Activated T-helper 1 cell treated with anti-CD3 and anti-CD28 coated beads, Interleukin-12 subunit alpha, Interleukin-12 subunit beta, Interleukin-2, Interleukin-4 antibody, amounts not matched to agents 30 ng/mL and 10 ng/mL and 1 ng/mL, durations not matched to agents 14 hours and 24 hours and 36 hours (primary cell): ENCODE measurements around the gene CYP17A1. TPM values are rescaled to one million over a fixed set of nuclear protein-coding genes. Genes with fewer than 3 reads are reported as not detected.

Source experiments
- DNase-seq: peaks from one replicate; pipeline ENCODE4 v3.0.0; 2021; ENCODE audit warnings: low spot score
- H3K27ac Mint-ChIP-seq: one replicate; pipeline ENCODE4 v1.8.0; 2021; ENCODE audit warnings: mild to moderate bottlenecking, mixed read lengths
- H3K27me3 Mint-ChIP-seq: one replicate; pipeline ENCODE4 v1.8.0; 2022; ENCODE audit warnings: mild to moderate bottlenecking, moderate library complexity, mixed read lengths; ENCODE audit not compliant: insufficient read depth
- H3K36me3 Mint-ChIP-seq: one replicate; pipeline ENCODE4 v1.8.0; 2021; ENCODE audit warnings: low read depth, mixed read lengths
- H3K4me1 Mint-ChIP-seq: one replicate; pipeline ENCODE4 v1.8.0; 2021; ENCODE audit warnings: low read depth, mixed read lengths
- H3K4me3 Mint-ChIP-seq: one replicate; pipeline ENCODE4 v1.8.0; 2021; ENCODE audit warnings: mild to moderate bottlenecking, moderate library complexity, mixed read lengths
- H3K9me3 Mint-ChIP-seq: one replicate; pipeline ENCODE4 v1.8.0; 2021; ENCODE audit warnings: mixed read lengths
- intact Hi-C: fragments of 100-400 bp; cut with micrococcal nuclease; formaldehyde crosslinking; loops from one replicate; pipeline ENCODE4 v1.15.1; 2024
- total RNA-seq: library from RNA; stranded (reverse); gene quantifications from 2 replicates; pipeline ENCODE4 v1.2.3, GENCODE V29; 2022

Gene CYP17A1
- total RNA-seq, 1 donor from 2014 or later: not detected

DNA sequence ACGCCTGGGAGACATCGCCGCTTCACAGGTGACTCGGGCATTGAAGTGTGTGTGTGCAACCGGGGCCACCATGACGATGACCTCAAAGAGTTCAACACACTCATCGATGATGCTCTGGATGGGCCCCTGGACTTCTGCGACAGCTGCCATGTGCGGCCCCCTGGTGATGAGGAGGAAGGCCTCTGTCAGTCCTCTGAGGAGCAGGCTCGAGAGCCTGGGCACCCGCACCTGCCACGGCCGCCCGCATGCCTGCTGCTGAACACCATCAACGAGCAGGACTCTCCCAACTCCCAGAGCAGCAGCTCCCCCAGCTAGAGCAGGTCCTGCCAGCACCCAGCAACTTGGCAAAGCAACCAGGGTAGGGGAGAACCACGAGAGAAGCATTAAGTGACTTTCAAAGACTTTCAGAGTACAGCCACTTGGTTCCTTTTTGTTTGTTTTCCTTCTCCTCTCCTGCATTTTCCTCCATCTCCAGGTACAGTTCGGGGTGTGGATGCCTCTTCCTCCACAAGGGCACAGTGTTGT lies 24.1 kb downstream of the CYP17A1 start:
- H3K4me3 Mint-ChIP-seq: no peak overlapping the region
- DNase-seq: no peak
- no peaks in the 10 kb centered on the region for H3K27me3 Mint-ChIP-seq
- H3K27ac Mint-ChIP-seq: peak overlapping the region; percentile 59
- intact Hi-C loops: no loop called here
- no peaks in the 10 kb centered on the region for H3K9me3 Mint-ChIP-seq
- peaks cover 32% of the 10 kb centered on the region for H3K4me1 Mint-ChIP-seq
- peaks cover 30% of the 10 kb centered on the region for H3K36me3 Mint-ChIP-seq

DNA sequence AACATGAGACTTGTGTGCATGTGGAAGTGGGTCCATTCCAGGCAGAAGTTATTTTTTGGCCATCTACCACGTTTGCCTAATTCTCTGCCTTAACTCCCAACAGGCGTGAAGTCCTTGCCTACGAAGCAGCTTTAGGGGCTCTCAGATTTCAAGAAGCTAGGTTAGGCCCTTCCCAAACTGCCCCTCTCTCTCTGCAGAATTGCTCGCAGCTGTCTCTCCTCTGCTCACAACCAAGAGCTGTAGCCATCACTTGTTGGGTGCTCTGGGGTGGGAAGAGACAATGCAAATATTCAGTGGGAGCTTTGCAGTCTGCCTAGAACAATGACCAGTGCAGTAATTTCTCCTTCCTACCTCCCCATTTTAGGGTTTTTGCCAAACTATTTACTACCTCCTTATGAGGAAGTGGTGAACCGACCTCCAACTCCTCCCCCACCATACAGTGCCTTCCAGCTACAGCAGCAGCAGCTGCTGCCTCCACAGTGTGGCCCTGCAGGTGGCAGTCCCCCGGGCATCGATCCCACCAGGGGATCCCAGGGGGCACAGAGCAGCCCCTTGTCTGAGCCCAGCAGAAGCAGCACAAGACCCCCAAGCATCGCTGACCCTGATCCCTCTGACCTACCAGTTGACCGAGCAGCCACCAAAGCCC lies 24.9 kb downstream of the CYP17A1 start:
- peak overlapping the region; percentile 40 for H3K4me3 Mint-ChIP-seq
- H3K27me3 Mint-ChIP-seq: no peaks in the 10 kb centered on the region
- intact Hi-C loops: no loop called here
- peaks cover 32% of the 10 kb centered on the region for H3K4me1 Mint-ChIP-seq
- peak overlapping the region; percentile 78 for H3K27ac Mint-ChIP-seq
- DNase-seq: peak; percentile 10
- no peaks in the 10 kb centered on the region for H3K9me3 Mint-ChIP-seq
- peaks cover 30% of the 10 kb centered on the region for H3K36me3 Mint-ChIP-seq

DNA sequence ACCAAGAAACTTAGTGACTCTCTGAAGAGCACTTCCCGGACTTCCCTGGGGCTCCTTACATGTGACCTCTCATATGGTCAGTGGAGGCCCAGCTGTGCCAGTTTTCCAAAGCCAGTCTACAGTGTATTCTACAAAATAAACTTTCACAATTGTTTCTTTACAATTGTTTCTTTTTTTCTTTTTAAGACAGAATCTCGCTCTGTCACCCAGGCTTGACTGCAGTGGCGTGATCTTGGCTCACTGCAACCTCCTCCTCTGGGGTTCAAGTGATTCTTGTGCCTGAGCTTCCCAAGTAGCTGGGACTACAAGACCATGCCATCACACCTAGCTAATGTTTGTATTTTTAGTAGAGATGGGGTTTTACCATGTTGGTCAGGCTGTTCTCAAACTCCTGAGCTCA lies 25.9 kb downstream of the CYP17A1 start:
- intact Hi-C loops: no loop called here
- H3K9me3 Mint-ChIP-seq: no peaks in the 10 kb centered on the region
- no peak for DNase-seq
- no peaks in the 10 kb centered on the region for H3K27me3 Mint-ChIP-seq
- H3K27ac Mint-ChIP-seq: no peak overlapping the region
- no peak overlapping the region for H3K4me3 Mint-ChIP-seq
- H3K4me1 Mint-ChIP-seq: peaks cover 31% of the 10 kb centered on the region
- peaks cover 33% of the 10 kb centered on the region for H3K36me3 Mint-ChIP-seq

DNA sequence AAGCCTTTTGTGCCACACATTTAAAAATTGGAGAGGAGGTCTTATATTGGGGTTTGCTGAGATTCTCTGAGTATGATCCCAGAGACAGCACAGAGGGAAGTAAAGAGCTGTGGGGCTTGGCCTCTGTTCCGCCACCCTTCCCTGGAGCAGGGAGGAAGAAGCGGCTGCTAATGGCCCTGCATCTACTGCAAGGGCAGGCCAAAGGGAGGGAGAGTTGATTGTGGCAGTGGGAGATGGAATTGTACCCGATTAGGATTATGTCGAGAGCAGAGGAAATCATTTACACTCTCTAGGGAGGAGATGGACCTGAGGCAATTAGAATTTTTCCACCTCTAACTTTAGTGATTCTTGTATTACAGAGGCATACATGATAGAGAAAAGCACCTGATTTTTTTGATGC lies 28.8 kb downstream of the CYP17A1 start:
- DNase-seq: no peak
- no peak overlapping the region for H3K4me3 Mint-ChIP-seq
- peaks cover 32% of the 10 kb centered on the region for H3K4me1 Mint-ChIP-seq
- peaks cover 5% of the 10 kb centered on the region for H3K9me3 Mint-ChIP-seq
- no peak overlapping the region for H3K27ac Mint-ChIP-seq
- H3K36me3 Mint-ChIP-seq: peaks cover 25% of the 10 kb centered on the region
- intact Hi-C loops: loop anchor here (5.0 kb wide), 1 partner anchor 41 kb away; no protein-coding TSS in a partner anchor
- H3K27me3 Mint-ChIP-seq: no peaks in the 10 kb centered on the region

DNA sequence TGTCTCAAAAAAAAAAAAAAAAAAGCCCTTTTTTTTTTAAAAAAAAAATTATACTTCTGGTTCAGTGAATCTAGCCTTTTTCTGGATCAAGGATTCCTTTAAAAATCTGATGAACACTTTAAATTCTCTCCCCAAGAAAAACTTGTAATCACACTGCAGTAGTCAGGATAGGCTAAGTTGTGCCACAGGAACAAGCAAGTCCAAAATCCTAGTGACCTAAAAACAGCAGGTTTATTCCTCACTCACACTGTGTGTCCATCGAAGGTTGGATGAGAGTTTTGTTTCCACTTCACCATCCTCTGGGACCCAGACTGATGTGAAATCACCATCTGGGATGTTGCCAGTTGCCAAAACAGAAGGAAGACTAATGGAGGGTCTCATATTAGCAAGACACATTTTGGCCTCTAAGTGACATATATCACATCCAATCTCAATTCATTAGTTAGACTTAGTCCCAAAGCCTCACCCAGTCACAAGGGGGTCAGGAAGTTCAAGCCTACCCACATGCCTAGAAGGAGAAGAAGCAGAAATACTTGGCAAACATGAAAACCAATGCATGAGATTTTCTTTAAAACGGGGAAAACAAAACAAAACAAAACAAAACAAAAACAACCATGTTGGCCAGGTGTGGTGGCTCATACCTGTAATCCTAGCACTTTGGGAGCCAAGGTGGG lies 32.7 kb downstream of the CYP17A1 start:
- Mint-ChIP-seq H3K4me3 (no peak overlapping the region), H3K27me3 (no peaks in the 10 kb centered on the region), H3K36me3 (peaks cover 21% of the 10 kb centered on the region), H3K9me3 (peaks cover 5% of the 10 kb centered on the region), H3K27ac (peak overlapping the region; percentile 80), H3K4me1 (peaks cover 42% of the 10 kb centered on the region)
- intact Hi-C loops: loop anchor here (5.0 kb wide), 2 partner anchors 37 to 302 kb away; partner anchors contain the start of genes ACTR1A and SUFU
- no peak for DNase-seq

DNA sequence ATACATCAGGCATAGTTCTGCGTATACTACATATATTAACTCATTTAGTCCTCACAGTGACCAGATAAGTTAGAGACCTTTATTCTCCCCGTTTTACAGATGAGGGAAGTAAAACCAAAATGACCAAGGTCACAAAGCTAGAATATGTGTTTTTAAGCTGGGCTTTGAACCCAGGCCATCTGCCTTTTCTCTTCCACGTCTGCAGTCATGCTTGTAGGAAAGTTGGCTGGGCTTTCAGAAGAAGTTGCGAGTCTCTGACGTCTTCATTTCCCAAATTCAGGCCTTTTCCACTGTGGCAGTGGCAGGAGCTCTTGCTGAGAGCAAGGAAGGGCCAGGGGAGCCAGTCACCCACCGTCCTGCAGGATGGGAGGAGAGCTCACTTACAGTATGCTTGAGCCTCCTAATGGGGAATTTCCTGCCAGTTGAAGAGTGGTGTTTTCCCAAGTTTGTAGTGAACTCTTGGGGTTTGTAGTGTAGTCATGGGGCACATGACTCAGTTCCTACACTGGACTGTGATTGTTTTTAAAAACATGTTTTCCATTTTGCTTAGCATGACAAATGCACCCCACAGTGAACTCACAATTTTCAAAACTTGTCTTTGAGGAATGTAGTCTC lies 34.2 kb downstream of the CYP17A1 start:
- Mint-ChIP-seq H3K36me3 (peaks cover 20% of the 10 kb centered on the region), H3K9me3 (peaks cover 5% of the 10 kb centered on the region), H3K4me3 (peak overlapping the region; percentile 76), H3K4me1 (peaks cover 34% of the 10 kb centered on the region), H3K27ac (peak overlapping the region; percentile 98), H3K27me3 (no peaks in the 10 kb centered on the region)
- intact Hi-C loops: loop anchor here (2.0 to 5.0 kb wide), 3 partner anchors 26 to 301 kb away; partner anchors contain the start of genes ACTR1A, SUFU and WBP1L
- DNase-seq: peak; percentile 27

DNA sequence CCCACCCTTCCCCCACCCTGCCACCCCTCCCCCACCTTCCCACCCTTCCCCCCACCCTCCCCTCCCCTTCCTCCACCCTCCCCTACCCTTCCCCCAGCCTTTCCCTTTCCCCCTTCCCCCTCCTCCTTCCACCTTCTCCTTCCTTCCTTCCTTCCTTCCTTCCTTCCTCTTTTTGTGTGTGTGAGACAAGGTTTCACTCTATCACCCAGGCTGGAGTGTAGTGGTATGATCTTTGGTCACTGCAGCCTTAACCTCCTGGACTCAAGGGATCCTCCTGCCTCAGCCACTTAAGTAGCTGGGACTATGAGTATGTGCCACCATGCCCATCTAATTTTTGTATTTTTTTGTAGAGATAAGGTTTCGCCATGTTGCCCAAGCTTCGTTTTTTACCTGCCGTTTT lies 35.2 kb downstream of the CYP17A1 start:
- Mint-ChIP-seq H3K27ac (peak overlapping the region; percentile 98), H3K4me3 (peak overlapping the region; percentile 26), H3K36me3 (peaks cover 20% of the 10 kb centered on the region), H3K4me1 (peaks cover 36% of the 10 kb centered on the region), H3K27me3 (no peaks in the 10 kb centered on the region), H3K9me3 (peaks cover 5% of the 10 kb centered on the region)
- intact Hi-C loops: loop anchor here (2.0 to 5.0 kb wide), 3 partner anchors 25 to 300 kb away; partner anchors contain the start of genes ACTR1A, SUFU and WBP1L
- no peak for DNase-seq

DNA sequence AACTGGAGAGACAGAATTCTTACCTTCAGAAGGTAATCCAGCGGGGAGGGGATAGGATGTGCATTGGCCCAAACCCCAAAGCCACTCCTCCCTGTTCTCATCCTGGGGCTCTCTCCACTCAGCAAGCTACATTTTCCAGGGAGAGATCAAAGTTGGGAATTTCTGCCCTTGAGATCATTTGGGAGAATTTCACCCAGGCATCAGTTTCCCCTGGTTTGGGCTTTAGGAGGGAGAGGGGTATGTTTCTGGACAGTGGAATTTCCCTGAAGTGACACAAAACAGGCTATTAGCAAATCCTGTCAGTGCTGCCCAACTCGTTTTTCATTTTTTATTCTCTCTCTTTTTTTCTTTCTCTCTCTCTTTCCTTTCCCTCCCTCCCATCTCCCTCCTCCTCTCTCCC lies 35.7 kb downstream of the CYP17A1 start:
- Mint-ChIP-seq H3K36me3 (peaks cover 17% of the 10 kb centered on the region), H3K4me3 (no peak overlapping the region), H3K9me3 (peaks cover 5% of the 10 kb centered on the region), H3K27ac (no peak overlapping the region), H3K4me1 (peaks cover 41% of the 10 kb centered on the region), H3K27me3 (no peaks in the 10 kb centered on the region)
- intact Hi-C loops: loop anchor here (5.0 kb wide), 1 partner anchor 299 kb away; the partner anchor contains the start of genes ACTR1A and SUFU
- no peak for DNase-seq

DNA sequence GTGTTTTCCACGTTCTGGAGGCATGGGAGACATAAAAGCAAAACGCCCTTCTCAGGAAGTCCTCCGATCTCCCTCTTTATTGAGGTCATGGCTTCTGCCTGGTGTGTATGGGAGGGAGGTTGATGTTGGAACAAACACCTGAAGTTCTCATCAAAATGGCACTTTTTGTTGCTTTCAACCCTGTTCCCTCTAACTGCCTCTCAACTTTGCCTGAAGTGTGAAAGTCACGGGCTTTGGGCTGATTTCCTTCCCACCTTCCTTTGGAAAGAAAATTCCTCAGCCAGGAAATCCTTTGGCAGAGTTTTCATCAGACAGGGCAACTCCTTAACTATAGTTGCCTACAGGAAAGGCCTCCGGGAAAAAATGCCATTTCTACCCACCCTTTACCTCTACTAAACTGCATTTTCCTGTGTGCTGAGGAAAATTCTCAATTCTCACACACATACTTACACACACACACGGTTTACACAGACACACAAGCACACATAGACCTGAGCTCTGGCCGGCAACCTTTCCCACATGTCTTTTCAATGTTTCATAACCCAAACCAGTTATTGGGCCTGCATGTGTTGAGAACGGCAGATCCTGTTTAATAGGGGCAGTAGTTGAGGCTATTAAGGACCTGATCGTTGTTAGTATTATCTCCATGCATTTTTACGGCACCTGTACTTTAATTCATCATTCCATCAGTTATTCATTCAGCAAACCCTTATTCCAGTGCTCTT lies 36.4 kb downstream of the CYP17A1 start:
- Mint-ChIP-seq H3K4me1 (peaks cover 48% of the 10 kb centered on the region), H3K27me3 (no peaks in the 10 kb centered on the region), H3K4me3 (no peak overlapping the region), H3K9me3 (peaks cover 5% of the 10 kb centered on the region), H3K36me3 (peaks cover 19% of the 10 kb centered on the region), H3K27ac (peak overlapping the region; percentile 55)
- intact Hi-C loops: loop anchor here (5.0 kb wide), 1 partner anchor 298 kb away; the partner anchor contains the start of genes ACTR1A and SUFU
- no peak for DNase-seq

DNA sequence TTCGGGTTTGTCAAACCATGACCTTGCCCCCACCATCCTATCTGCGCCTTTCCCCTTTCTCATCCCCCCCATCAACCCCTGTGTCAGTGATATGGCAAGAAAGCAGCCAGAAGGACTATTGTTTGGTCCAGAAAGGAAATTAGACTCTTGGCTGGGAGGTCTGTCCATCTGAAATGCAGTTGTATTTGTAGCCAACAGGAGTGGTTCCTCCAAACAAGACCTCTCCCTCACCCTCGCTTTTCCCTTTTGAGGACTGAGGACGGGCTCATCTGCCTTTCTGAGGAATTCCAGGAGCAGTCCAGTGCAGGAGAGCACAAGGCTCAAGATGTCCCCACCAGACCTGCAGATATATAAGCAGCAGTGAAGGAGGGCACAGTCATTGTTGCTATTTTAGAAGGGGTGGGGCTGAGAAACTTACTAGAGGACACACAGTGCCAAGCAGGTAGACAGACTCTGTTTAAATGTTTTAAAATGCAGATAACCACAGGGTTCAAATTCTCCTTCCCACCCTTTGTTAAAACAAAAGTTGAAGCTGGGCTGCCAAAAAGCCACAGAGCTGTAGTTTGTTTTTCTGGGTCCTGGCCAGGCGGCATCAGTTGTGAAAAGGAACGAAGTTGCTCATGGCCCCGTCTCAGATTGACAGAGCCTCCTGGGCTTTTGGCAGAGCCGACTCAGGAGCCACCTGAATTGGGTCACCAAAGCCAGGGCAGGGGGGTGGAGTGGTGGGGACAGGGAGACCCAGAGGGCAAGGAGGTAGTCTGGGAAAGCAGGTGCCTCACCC lies 37.3 kb downstream of the CYP17A1 start:
- Mint-ChIP-seq H3K4me3 (no peak overlapping the region), H3K9me3 (peaks cover 5% of the 10 kb centered on the region), H3K27ac (peak overlapping the region; percentile 14), H3K36me3 (peaks cover 20% of the 10 kb centered on the region), H3K4me1 (peaks cover 53% of the 10 kb centered on the region), H3K27me3 (no peaks in the 10 kb centered on the region)
- intact Hi-C loops: loop anchor here (5.0 kb wide), 1 partner anchor 298 kb away; the partner anchor contains the start of genes ACTR1A and SUFU
- DNase-seq: no peak

DNA sequence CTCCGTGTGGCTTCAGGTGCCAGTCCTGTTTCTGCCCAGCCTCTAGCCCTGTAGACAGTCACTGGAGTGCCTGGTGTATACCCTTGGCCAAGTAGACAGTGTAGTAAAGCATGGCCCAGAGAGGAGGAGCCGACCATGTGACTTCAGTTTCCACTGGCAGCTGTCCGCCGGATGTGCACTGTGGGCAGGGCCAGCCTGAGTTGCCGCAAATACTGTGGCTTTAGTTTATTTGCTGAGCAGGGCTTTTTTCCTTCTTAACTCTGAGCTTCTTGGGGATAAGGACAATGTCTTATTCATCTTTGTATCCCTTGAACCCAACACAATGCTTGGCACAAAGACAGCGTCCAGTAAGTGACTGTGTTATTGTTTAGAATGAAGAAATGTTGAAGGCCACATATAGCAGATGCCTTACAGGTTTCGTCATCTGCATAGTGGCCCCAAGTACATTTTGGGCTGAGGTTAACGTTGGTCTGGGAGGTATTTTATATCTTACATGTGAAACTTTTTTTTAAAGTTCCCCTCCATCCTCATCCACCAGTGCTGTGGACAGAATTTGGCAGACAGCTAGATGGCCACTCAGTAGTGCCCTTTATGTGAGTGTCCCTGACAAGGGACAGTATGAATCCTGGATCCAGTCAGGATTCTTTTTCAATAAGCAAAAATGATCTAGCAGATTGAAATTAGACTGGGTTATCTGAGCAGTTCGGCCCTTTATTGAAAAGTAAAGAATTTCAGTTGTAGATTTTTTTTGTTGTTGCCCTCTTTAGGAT lies 40.6 kb downstream of the CYP17A1 start:
- H3K27ac Mint-ChIP-seq: peak overlapping the region; percentile 76
- peaks cover 35% of the 10 kb centered on the region for H3K4me1 Mint-ChIP-seq
- peak; percentile 55 for DNase-seq
- no peaks in the 10 kb centered on the region for H3K27me3 Mint-ChIP-seq
- peaks cover 7% of the 10 kb centered on the region for H3K36me3 Mint-ChIP-seq
- H3K4me3 Mint-ChIP-seq: peak overlapping the region; percentile 7
- no peaks in the 10 kb centered on the region for H3K9me3 Mint-ChIP-seq
- intact Hi-C loops: no loop called here
